Activated CD4-positive, alpha-beta T cell treated with anti-CD3 and anti-CD28 coated beads for 1 hour (primary cell): ENCODE data around the gene PYGO2.
"Not testable (repeated sequence)": the region's sequence is repeated elsewhere in the genome, so short reads cannot be mapped to it uniquely, and the experiment has no call there.

Experiments
- DNase-seq: peaks from one replicate; pipeline ENCODE4 v3.0.0-alpha.2; 2020

Gene PYGO2

DNA sequence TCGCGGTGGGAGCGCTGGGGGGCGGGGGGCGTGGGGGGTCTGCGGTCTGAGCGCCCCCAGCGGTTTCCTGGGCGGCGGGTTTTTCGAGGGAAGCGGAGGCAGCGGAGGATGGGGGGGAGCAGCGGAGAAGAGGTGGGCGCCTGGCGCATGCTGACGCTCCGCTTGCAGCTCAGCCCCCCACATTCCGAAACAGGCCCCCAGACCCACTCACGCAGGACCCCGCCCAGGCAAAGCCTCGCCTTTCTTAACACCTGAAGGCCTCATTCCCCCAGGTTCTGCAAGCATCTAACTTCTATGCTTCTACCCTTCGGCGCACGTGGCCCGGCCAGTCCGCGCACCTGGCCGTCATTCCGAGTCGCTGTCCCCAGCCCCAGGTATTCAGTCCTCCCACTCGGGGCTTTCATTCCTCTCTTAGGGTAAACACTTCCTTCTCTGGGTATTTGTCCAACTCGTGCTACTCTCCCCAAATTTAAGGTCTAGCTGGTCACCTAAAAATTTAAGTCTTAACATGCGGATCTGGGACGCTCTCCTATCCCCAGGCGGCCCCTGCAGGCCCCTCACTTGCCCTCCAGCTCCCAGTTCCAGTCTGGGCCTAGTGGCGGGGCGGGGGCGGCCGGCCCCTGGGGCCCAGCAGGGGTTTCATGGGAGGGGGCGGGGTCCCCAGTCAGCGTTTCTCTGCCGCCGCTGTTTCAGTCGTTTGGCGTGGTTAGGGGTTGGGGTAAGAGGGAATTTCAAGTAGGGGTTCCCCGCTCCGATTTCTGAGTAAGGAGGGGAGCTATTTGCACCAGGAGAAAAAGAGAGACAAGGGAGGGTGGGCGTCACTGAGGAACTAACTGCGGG lies 38.2 kb upstream of the PYGO2 start:
- no peak for DNase-seq

DNA sequence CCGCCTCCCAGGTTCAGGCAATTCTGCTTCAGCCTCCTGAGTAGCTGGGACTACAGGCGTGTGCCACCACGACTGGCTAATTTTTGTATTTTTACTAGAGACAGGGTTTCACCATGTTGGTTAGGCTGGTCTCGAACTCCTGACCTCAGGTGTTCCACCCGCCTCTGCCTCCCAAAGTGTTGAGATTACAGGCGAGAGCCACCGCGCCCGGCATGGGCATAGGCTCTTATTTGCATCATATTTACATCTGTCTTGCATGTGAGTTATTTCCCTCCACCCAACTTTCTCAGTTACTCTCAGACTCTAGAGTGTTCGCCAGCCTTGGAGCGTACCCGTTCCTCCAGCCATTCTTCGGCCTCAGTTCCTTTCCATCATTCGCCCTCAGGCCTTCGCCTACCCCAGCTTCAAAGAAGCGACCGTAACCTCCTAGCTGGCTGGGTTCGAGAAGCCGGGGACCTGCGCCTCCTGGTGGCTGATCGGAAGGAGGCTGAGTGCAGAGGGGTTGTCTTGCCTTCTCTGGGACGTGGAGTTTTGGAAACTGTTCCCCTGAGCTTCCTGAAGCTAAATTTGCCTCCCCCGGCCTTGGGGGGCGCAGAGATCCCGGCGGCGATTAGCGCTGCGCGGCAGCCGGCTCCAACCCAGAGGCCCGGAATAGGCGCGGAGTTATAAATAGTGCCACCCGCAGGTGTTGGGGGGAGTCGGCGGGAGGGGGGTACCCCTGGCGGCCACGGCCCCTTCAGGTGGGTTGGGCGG lies 37.4 kb upstream of the PYGO2 start:
- peak; percentile 58 for DNase-seq

DNA sequence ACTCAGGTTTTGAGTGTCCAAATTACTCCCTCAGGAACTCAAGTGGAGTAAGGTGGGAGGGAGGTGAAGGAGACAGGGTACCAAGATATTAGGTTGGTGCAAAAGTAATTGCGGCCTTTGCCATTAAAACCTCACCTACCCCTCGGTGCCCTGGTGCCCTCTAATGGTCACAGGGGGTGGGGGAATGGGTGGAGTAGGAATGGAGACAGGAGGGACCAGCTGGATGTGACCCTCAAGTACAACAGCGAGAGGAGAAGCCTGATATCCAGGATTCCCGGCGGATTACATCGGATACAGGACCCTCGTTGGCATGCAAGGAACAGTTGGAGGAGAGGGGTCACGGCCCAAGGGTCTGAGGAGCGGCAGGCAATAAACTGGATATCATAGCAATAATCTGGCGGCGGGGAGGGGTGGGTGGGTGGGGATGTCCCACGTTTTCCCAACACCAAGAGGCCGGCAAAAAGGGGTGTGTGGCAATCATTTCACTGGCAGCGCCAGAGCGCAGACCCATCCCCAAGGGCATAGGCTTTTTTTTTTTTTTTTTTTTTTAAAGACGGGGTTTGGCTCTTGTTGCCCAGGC lies 36.7 kb upstream of the PYGO2 start:
- DNase-seq = no peak

DNA sequence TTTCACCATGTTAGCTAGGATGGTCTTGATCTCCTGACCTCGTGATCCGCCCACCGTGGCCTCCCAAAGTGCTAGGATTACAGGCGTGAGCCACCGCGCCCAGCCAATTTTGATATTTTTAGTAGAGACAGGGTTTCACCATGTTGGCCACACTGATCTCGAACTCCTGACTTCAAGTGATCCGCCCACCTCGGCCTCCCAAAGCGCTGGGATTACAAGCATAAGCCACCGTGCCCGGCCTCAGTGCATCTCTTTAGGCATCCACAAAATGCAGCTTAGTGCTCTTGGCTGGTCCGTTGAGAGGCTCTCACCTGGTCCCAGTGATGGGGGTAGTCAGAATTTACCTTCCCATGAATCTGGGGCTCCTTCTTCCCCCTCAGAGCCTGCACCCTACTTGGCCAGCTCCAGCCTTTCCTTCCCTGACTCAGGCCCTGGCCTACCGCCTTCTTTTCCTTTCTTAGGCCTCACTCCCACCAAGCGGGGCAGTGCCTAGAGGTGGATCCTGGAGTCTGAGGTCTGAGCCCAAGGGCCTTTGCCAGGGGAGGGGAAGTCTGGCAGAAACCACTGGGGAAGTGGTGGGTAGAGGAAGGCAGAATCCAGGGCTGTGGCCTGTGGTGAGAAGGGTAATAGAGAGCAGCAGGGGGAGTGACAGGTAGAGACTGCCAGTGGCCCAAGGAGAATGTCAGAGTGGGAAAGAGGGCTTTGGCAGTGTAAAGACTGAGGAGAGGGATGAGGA lies 35.6 kb upstream of the PYGO2 start:
- DNase-seq = no peak

DNA sequence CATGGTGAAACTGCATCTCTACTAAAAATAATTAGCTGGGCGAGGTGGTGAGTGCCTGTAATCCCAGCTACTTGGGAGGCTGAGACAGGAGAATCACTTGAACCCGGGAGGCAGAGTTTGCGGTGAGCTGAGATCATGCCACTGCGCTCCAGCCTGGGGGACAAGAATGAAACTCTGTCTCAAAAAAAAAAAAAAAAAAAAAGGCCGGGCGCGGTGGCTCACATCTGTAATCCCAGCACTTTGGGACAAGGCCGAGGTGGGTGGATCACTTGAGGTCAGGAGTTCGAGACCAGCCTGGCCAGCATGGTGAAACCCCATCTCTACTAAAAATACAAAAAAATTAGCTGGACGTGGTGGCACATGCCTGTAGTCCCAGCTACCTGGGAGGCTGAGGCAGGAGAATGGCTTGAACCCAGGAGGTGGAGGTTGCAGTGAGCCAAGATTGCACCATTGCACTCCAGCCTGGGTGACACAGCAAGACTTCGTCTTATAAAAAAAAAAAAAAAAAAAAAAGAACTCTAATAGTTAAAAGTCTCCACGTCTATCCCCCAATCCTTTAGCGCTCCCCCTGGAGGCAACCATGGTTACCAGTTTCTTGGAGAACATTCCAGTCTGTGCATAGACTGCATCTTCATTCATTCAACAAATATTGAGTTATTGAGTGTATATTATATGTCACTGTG lies 33.9 kb upstream of the PYGO2 start:
- not testable (repeated sequence) for DNase-seq

DNA sequence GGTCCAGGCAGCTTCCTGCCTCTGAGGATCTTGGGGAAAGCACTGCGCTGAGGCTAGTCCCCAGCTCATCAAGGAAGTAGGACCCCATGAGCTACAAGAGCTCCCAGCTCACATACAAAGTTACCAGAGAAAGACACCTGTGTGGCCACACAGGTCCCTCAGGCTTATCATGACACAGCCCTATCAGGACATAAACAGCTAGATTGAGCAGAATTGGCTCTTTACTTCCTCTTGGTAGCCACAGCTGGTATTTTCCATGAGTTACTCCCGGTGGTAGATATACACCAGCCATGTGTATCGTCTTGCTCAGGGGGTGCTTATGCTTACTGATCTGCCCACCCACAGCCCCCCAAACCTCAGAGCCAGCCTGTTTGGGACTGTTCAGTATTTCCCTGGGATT lies 33.0 kb upstream of the PYGO2 start:
- DNase-seq = no peak

DNA sequence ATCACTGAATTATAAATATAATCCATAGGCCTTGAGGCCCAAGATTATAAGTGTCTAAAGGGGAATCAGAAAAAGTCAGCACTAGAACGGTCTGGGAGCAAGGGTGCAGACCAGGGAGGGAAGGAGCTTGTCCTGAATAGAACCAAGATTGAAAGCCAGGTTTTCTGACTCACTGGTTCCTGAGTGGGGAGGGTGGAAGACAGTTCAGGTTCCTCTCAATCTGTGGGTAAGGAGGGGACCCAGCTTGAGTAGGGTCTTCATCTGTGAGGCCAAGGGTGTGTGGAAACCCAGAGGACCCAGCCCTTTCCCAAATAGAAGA lies 32.6 kb upstream of the PYGO2 start:
- DNase-seq = no peak

DNA sequence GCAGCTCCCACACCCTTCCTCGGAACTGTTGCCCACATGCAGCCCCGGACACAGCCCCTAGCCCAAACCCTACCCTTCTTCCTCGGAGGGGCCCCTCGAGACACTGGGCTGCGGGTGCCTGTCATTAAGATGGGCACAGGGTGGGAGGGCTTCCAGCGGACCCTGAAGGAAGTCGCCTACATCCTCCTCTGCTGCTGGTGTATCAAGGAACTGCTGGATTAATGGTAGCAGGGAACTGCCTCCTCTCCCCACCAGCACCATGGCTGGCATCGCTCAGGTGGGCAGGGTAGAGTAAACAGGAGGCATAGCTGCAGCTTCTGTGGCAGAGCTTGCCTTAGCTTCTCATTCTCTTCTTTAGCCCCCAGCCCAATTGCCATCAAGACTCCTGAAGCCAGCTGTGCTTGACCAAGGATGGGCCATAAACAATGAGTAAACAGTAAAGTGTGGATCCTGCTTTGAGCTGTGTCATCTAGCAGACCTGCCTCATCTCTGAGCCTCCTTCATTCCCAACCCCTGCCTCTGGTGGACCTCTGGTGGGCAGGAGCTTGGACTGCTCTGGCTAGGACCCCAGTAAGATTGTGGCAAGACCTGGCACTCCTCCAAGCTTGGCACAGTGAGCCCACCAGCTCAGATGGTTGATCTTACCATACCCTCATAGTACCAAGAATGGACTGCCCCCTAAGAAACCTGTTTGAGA lies 32.1 kb upstream of the PYGO2 start, which contains the start of gene LENEP:
TSS of gene LENEP (plus strand) at position 15 of the 697 bp plus-strand sequence. CDS start at position 37, 22 bp downstream.
- DNase-seq = no peak

DNA sequence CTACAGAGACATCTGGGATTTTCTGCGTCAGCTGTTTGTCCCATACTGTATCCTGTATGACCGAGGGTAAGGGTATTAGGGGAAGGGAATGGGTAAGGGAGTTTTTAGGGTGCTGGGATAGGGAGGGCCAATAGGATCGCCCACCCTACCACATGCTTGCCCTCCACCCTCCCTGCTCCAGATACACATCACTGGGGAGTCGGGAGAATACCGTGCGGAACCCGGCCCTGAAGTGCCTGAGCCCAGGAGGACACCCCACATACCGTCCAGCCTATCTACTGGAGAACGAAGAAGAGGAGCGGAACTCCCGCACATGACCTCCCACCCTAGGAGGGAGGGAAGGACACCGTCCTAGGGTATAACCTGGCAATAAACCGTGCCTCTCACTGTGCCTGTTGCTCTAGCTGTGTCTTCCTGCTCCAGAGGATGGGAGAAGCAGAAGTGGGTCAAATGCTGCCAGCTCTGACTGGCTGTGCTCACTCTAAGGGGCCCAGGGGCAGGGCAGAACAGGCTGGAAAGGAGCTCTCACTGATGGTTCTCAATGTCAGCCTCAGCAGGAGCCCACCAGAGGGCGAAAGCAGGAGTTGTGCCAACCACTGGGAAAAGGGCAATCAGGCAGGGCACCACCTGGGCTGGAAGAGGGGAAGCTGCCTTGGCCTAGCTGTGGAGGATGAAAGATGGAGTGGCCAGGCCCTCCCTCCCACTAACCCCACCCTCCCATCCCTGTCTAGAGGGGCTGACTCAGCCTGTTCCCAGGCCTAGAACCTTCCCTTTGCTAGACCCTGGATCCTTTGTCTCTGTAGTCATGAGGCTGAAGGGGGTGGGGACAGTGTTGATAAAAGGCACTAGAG lies 31.4 kb upstream of the PYGO2 start:
- no peak for DNase-seq

DNA sequence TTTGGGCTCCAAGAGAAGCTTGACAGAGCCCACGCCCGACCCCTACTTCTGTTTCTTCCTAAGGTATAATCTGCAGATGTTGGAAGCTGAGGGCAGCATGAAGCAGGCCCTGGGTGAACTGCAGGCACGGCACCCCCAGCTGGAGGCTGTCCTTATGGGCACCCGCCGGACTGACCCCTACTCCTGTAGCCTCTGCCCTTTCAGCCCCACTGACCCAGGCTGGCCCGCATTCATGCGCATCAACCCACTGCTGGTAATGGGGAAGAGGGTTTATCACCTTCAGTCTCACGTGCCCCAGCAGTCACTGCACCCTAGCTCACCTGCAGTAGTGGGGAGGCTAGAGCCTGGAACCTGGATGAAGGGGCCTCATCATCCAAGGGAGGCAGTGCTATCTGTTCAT lies 28.7 kb upstream of the PYGO2 start:
- DNase-seq = no peak

DNA sequence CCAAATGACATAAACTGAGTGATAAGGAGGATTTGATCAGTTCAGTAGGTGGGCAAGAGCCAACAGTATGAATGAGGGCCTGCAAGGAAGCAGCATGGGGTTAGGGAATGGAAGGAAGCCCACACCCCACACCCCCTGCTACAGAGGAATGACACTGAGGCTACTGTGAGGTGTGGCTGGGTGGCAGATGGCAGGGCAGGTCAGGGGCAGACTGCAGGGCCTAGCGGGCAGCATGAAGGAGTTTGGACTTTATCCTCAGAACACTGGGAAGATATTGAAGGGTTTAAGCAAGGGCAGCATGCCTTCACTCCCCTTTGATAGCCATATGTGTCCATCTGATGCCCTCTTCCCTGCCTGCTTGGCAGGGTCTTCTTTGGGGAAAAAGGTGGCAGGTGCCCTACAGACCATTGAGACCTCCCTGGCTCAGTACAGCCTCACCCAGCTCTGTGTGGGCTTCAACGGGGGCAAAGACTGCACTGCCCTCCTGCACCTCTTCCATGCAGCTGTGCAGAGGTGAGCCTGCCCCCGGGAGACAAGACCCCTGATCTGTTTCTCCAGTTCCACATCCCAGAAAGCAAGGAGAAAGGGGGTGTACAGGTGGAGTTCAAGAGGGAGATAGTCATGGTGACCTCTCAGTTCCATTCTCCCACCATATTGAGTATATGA lies 27.7 kb upstream of the PYGO2 start:
- DNase-seq = no peak

DNA sequence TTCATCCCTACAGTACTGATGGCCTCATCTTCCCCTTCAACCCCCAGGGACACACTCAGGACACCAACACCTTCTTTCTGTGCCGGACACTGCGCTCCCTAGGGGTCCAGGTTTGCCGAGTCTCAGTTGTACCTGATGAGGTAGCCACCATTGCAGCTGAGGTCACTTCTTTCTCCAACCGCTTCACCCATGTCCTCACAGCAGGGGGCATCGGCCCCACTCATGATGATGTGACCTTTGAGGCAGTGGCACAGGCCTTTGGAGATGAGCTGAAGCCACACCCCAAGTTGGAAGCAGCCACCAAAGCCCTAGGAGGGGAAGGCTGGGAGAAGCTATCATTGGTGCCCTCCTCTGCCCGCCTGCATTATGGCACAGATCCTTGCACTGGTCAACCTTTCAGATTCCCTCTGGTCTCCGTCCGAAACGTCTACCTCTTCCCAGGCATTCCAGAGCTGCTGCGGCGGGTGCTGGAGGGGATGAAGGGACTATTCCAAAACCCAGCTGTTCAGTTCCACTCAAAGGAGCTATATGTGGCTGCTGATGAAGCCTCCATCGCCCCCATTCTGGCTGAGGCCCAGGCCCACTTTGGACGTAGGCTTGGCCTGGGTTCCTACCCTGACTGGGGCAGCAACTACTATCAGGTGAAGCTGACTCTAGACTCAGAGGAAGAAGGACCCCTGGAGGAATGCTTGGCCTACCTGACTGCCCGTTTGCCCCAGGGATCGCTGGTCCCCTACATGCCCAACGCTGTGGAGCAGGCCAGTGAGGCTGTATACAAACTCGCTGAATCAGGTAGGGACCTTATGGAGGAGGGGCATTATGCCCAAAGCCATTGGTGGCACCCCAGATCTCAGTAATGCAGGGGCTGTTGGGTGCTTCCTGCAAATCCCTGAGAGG lies 26.7 kb upstream of the PYGO2 start:
- no peak for DNase-seq

DNA sequence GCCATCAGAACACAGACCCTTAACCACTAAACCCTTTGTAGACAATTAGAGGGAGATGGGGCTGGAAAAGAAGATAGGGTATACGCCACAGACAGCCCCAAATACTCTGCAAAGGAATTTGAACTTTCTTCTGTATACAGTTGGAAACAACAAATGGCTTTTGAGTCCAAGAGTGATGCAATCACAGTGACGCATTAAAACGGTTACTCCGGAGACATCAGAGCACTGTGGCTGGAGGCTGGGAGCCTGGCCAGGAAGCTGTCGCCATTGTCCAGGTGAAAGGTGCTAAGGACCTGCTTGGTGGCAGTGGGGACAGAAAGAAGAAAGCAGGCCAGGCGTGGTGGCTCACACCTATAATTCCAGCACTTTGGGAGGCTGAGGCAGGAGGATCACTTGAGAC lies 25.7 kb upstream of the PYGO2 start:
- no peak for DNase-seq

DNA sequence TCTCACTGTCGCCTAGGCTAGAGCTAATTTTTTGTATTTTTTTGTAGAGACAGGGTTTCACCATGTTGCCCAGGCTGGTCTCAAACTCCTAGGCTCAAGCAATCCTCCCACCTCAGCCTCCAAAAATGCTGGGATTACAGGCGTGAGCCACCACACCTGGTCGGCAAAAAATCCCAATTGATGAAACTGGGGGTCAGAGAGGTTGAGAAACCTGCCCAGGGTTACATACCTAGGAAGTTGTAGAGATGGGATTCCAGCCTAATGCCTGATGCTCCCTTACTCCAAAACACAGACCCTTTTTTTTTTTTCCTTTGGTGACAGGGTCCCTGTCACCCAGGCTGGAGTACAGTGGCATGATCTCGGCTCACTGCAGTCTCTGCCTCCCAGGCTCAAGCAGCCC lies 25.2 kb upstream of the PYGO2 start:
- not testable (repeated sequence) for DNase-seq

DNA sequence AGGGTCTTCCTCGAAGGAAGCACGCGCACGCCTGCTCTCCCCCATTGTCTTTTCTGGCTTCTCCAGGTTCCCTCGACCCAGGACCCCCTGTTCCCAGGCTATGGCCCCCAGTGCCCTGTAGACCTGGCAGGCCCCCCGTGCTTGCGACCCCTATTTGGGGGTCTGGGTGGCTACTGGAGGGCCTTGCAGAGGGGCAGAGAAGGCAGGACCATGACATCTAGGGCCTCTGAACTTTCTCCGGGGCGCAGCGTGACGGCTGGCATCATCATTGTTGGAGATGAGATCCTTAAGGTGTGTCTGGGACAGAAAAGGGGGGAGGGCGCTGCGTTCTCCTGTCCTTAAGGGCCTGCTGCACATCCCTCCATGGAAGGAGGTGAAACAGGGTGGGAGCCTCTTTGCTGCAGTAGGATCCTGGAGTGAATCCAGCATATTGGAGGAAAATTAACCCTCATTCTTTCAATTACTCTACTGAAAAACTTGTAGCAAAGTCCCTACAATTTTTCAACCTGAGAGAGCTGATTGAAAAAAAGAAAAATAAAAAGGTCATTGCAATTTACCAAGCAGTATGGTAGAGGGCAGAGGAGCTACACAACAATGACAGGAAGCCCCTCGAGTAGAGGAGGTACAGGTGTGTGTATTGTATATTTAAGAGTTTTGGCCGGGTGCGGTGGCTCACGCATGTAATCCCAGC lies 22.3 kb upstream of the PYGO2 start:
- no peak for DNase-seq

DNA sequence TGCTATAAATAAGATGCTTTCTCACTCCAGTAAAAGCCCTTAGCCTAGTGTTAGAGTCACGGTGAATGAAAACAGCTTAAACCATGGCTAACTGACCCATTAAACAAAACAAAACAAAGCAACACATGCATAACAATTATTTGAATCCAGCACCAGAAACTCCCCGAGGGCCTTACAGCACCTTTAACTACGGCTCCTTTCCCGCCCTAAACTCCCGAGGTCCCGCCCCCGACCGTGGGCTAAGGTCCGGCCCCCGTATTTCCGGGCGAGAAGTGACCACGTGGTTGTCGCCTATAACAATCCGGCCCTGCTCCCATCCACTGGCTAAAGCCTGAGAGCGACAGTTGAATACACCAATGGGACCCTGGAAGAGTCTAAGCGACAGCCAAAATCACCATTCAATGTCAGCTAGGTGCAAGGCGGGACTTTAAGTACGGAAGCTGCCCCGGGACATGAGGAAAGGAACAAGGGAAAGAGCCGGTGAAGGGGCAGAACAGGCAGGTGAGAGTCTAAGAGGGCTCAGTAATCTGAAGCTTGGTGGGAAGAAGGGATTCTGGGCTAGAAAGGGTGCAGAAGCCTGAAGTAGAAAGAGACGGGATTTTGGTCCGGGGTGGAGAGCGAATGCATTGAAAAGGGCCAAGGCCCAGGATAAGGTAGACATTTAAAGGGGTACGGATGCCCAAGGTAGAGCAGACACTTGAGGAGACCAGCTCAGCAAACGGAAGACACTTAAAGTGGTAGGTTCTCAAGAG lies 21.5 kb upstream of the PYGO2 start, which contains the start of gene FLAD1:
TSS of gene FLAD1 (plus strand) at position 448 of the 752 bp plus-strand sequence. CDS start 351 bp downstream, outside the sequence.
- DNase-seq = peak; percentile 91

DNA sequence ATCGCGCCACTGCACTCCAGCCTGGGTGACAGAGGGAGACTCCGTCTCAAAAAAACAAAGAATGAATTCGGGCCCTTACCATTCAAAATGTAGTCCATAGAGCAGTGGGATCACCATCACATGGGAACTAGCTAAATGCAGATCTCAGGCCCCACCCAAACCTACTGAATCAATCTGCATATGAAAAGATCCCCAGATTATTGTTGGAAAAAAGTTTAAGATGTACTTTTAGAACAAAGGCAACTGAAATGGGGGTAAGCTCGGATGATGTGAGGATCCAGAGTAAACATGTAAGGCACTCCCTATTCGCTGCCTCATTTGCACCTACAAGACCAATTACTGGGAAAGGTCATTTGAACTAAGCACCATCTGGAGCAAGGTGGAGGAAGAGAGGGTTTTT lies 20.8 kb upstream of the PYGO2 start:
- DNase-seq = no peak

DNA sequence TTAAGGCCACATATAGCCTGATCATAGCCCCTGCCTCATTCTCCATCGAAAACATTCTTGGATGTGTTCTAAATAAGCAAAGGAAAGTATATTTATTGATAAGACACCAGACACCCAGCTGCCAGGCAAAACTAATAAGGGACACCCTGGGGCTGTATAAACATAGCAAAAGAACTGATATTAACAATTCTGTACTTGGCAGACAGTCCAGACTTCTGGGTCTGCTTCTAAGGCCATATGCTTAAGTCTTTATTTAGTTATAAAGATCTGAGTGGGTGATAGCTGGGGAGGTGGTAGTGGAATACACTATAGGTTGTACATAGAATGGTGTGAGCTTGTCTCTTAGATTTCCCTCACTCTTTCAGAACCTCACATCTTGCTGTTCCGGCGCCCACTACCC lies 16.8 kb upstream of the PYGO2 start:
- no peak for DNase-seq
